Sigmoid colon (tissue), 4 donors: Measurements from ENCODE around the gene TRAF2.
"Not testable (repeated sequence)": the region's sequence is repeated elsewhere in the genome, so short reads cannot be mapped to it uniquely, and the experiment has no call there.

Experiments used
- CTCF ChIP-seq, 4 experiments: fragments of 450-650 bp in 3 of 4; fragments of 200-600 bp in 1 of 4; IDR thresholded peaks; one replicate each; pipeline ENCODE4 v1.5.1; 2016 to 2019; ENCODE audit warnings: antibody characterized with exemption in 4 of 4, mild to moderate bottlenecking in 3 of 4, moderate library complexity in 2 of 4
- EP300 ChIP-seq, 4 donors: sonication (generic); formaldehyde crosslinking; IDR thresholded peaks; one replicate each; pipeline ENCODE4 v1.6.1; 2017; ENCODE audit warnings: antibody characterized with exemption in 4 of 4
- POLR2A ChIP-seq, 2 donors: fragments of 450-650 bp; IDR thresholded peaks; one replicate each; pipeline ENCODE4 v1.6.1; 2016; ENCODE audit warnings: antibody characterized with exemption in 2 of 2, mild to moderate bottlenecking in 2 of 2, moderate library complexity in 2 of 2
- POLR2AphosphoS5 ChIP-seq, 4 donors: sonication (generic); formaldehyde crosslinking; IDR thresholded peaks; one replicate each; pipeline ENCODE4 v1.6.1; 2017; ENCODE audit warnings: antibody characterized with exemption in 4 of 4

GRCh38 chr9:136882947-136883283 lies 3.4 kb upstream of the TRAF2 start:
- TF ChIP-seq EP300, POLR2AphosphoS5, CTCF, POLR2A (IDR thresholded peaks at IDR 0.05): not testable (repeated sequence)
